ENCODE results near the gene OLFM2.
"Not testable (repeated sequence)": the region's sequence is repeated elsewhere in the genome, so short reads cannot be mapped to it uniquely, and the experiment has no call there.

Gene OLFM2

DNA sequence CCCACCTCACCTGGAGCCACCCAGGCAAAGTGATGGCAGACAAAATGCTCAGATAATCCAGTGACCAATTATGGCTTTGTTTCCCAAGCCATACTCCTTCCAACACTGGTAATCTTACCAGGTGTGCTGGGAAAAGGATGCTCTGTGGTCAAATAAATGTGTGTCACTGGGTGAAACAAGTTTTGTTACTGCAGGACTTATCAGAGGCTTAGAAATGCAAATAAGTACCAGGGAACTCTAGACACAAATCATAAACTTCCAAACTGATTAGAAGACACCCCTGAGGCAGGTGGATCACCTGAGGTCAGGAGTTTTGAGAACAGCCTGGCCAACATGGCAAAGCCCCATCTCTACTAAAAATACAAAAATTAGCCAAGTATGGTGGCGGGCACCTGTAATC lies 74.8 kb downstream of the OLFM2 start:
- DNase-seq (ENCODE audit: low spot score): no peak

DNA sequence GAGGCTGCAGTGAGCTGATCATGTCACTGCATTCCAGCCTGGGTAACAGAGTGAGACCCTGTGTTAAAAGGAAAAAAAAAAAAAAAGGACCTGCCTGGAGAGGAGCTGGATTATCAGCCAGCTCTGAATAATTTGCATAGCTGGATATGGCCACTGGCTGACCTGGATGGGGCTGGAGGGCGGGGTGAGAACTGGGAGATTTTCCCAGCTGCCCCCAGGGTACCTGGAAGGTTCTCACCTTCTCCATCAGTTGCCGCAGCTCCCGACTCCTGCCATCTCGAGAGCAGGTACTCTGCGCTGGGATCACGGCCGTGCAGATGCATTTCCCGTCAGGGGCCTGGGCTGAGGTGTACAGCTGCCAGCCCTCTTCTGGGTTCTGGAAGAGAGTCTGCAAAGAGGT lies 75.9 kb downstream of the OLFM2 start:
- no peak for DNase-seq (ENCODE audit: low spot score)

DNA sequence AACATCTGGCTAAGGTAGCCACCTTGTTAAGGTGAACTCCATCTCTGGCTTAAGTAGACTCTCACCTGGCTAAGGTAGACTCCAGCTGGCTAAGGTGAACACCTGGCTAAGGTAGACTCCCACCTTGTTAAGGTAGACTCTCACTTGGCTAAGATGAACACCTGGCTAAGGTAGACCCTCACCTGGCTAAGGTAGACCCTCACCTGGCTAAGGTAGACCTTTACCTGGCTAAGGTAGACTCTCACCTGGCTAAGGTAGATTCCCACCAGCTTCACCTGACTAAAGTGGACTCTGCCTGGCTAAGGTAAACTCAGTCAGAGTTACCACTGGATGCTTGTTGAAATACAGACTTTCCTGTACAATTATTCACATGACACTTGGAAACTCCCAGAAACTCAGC lies 77.5 kb downstream of the OLFM2 start:
- no peak for DNase-seq (ENCODE audit: low spot score)

DNA sequence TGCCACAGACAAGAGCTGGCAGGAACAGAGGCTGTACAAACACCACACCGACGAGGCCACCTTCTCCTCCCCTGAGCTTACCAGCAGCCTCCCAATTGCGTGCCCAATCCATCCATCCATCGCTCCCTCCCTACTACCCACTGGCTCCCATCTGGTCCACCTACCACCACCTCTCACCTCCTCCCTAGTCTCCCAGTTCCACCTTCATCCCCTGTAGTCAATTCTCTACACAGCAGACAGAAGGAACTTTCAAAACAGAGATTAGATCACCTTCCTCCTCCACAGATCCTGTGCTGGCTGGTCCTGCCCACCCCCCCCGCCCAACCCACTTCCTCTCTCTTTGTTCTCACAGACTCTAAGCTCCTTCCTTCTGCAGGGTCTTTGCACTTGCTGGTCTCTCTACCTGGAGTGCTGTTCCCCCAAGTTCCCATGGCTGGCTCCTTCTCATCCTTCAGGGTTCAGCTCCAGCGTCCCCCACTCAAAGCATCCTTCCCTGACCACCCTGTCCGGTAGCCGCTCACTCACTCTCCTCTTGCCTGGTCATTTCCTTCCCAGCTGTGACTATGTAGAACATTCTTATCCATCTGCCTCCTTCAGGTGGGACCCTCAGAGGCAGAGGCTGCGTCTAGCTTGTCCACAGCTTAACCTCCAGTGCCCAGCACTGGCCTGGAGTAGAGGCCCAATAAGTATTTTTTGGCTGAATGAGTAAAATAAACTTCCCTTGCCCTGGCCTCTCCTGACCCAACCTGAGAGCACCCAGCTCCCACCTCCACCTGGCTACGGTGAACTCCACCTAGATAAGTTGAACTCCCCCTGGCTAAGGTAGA lies 78.2 kb downstream of the OLFM2 start:
- no peak for DNase-seq (ENCODE audit: low spot score)

DNA sequence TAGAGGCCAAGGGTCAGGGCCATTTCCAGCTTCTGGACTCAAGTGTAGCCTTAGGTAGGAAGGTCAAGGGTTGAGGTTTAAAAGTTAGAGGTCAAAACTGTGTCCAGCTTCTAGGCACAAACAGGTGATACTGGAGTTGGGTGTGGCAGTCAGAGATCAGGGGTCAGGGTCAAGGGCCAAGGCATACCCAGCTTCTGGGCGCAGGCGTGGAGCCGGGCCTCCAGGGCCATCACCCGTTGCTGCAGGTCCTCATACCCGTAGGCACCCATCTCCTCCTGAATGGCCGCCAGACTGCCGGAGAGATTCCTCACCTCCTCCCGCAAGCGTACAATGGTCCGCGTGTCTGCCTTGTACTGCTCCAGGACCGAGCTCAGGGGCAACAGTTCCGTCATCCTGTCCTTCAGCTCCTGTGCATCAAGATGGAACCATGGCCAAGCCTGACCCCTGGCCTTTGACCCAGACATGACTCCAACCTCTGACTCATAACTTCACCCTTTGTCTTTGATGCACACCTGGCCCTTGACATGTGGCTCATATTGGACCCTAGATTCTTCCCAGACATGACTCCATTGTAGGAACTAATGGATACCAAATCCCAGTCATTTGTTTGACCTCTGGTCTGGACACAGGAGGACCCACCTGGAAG lies 79.1 kb downstream of the OLFM2 start:
- no peak for DNase-seq (ENCODE audit: low spot score)

DNA sequence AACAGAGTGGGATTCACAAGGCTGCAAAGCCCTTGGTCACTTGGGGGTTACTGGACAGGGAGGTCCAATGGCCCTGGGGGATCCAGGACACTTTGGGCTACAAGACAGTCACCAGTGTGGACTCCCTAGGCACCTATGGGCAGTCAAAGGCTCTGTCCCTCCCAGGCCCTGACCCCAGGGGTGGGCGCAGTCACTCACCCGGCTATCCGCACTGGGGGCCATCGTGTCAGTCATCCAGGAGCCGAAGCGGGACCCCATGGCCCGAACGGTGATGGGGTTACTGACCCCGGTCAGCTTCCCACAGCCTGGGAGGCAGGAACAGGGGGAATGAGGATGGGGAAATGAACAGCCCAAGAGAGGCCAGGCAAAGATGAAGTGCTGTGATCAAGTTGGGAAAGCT lies 79.7 kb downstream of the OLFM2 start:
- DNase-seq (ENCODE audit: low spot score): no peak

DNA sequence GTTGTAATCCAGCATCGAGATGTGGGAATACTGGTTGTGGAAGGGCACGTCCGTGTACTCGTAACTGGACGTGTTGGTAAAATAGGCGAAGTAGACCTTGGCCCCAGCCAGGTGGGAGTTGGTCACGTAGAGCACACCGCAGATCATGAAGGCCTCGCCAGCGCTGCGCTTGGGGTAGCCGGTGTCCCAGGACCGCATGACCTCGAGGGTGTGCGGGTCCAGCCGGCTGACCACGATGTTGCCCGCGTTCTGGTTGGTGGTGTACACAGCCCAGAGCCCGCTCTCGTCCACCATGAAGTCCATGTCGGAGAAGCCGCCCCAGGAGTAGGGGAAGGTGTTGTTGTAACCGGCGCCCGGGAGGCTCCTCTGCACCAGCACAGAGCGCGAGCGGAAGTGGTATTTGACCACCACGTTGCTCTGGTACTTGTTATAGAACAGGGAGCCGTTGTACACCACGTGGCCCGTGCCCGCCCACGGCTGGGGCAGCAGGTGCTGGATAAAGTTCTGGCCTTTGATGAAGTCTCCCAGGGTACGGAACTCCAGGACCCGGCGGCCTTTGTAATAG lies 82.0 kb downstream of the OLFM2 start:
- no peak for DNase-seq (ENCODE audit: low spot score)

DNA sequence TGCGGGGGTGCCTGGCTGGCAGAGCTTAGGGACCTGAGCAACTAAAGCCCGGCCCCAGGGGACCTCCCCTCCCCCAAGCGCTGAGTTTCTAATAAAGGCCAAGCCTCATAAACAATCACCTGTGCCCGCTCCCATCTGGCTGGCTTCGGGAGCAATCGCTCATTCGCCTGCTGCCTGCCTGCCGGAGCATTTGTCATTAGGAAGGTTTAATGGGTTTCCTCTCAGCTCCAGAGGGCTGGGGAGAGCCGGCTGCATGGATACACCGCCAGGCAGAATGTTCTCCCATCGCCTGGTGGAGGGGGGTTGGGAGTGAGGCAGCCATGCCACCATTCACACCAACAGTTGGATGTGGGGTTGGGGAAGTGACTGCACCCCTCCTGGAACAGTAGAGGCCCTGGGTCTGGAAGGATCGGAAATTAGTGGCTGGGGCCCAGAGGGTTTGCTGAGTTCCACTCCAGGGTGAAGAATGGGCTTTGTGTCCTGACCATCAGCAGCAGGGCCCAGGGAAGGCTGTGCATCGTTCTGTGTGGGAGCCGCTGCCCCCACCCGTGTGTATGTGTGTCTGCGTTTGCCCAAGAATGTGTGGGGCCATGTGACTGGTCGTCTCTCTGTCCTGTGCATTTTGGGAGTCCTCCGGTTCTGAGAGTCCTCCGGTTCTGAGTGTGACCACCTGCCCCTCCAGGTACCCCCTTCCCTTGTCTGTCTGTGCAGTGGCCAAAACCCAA lies 85.9 kb downstream of the OLFM2 start:
- no peak for DNase-seq (ENCODE audit: low spot score)

DNA sequence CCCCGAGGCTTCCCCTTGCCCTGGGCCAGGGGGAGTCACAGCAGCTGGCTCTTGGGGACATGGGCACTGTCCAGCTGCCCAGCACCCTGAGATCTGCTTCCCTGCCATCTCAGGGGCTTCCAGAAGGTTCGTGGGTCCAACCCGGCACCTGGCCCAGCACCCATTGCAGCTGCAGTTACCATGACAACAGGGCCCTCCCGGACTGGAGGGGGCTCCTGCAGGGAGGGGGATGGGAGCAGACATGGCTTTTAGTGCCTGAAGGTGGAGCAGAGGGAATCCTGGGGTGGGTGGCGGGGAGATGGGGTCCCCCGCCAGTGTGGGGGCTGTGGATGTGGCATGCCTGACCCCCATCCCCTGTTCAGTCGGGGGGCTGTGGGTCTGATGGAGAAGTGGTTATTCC lies 86.5 kb downstream of the OLFM2 start:
- DNase-seq (ENCODE audit: low spot score): no peak

DNA sequence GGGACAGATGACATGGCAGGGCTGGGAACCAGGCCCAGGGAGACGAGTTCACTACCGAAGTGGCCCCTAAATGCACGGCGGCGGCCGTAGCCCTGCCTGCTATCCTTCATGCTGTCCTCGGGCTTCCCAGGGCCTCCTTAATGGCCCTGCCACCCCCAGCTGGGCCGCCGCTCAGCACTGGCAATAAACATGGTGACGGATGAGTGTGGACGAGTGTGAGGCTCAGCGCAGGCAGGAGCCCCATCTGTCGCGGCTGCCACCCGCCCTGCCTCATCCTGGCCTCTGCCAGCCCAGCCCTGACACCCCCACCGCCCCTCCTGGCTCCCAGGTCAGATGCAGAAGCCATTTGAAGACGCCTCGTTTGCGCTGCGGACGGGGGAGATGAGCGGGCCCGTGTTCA lies 87.6 kb downstream of the OLFM2 start:
- no peak for DNase-seq (ENCODE audit: low spot score)

DNA sequence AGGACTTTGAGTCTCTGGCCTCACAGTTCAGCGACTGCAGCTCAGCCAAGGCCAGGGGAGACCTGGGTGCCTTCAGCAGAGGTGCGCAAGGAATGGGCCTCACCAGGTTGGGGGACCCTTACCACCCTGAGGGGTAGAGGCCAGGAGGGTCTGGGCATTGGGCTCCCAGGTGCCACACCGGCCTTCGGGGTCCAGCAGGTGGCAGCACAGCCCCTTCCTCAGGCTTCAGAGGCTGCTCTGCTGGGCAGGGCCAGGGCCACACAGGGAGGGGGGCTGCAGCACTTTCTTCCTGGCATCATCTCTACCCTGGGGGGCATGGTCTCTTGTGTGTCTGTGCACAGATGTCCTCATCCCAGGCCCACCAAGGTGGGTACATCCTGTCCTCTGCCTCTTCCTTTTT lies 88.3 kb downstream of the OLFM2 start:
- no peak for DNase-seq (ENCODE audit: low spot score)

DNA sequence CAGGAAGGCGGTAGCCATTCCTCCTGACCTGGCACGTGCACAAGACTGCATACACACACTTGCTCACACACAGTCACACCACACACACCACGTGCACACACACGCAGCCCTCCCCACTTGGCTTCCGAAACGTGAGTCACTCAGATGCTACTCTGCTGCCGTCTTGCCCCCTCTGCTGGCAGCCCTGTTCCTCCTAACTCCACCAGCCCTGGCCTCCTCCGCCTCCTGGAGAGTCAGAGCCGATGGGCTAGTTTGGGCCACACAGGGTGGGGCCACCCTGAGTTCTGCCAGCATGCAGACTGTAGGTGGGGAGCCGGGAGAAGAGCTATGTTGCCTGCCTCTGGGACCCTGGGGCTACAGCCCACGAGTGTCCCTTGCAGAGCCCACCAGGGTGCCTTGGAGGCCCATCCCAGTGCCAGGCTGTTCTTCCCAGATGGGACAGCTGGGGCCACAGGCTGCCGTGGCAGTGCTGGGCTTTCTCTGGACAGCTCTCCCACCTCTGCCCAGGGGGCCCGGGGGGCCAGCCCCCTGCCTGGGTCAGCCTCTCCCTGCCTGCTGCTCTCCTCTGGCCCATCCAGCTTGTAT lies 89.1 kb downstream of the OLFM2 start:
- peak; percentile 96 for DNase-seq (ENCODE audit: low spot score)

DNA sequence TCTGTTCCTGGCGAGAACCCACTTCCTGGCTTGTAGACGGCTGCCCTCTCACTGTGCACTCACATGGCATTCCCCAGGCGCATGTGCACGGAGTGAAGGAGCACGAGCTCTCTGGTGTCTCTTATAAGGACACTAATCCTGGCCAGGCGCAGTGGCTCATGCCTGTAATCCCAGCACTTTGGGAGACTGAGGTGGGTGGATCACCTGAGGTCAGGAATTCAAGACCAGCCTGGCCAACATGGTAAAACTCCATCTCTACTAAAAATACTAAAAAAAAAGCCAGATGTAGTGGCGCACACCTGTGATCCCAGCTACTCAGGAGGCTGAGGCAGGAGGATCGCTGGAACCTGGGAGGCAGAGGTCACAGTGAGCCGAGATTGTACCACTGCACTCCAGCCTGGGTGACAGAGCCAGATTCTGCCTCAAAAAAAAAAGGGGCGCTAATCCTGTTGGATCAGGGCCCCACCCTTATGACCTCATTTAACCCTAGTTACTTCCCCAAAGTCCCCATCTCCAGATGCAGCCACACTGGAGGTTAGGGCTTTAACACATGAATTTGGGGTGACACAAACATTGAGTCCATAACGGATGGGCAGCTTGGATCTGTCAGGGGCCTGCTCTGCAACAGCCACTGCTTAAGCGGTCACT lies 92.6 kb downstream of the OLFM2 start:
- DNase-seq (ENCODE audit: low spot score): not testable (repeated sequence)

DNA sequence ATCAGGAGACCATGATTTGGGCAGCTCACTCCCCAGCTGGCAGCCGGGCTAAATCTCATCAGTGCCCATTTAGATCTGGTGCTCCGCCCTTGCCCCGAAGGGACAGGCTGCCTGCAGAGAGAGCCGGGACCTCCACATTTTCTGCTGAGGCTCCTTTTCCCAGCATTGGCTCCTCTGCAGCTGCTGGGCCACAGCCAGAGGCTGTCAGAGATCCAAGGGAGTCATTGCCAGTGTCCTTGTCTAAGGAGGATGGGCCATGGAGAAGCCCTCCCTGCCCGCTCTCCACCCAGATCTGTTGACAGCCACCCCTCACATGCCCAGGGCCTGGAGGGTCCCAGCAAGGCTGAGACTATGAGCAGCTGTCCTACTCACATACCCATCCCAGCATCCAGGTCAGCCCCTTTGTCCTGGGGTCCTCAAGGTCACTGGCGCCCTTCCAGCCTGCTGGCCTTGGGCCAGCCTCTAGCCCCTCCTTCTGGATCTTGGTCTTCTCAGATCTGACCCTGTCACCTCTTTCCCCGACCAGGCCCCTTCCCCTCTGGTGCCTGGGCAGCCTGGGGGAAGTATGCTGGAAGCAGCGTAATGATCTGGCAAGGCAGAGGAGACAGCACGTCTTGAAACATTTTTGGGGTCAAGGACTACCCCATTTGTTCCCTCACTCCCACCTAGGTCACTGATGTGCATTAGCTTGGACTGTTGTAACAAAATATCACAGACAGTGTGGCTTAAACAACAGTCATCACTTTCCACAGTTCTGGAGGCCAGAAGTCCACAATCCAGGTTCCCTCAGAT lies 93.3 kb downstream of the OLFM2 start:
- DNase-seq (ENCODE audit: low spot score): no peak

DNA sequence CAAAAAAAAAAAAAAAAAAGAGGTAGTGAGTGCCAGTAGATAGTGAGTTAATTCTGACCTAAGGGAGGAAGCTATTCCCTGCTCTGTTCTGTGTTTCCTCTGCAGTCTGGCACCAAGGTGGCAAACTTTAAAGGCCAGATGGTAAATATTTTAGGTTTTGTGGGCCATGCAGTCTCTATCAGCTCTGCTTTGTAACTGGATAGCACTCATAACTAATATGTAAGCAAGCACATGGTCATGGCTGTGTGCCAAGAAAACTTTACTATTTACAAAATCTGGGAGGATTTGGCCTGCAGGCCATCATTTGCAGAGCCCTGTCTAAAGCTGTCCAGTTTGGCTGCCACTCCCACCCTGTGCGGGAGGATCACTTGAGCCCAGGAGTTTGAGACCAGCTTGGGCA lies 96.9 kb downstream of the OLFM2 start:
- no peak for DNase-seq (ENCODE audit: low spot score)

DNA sequence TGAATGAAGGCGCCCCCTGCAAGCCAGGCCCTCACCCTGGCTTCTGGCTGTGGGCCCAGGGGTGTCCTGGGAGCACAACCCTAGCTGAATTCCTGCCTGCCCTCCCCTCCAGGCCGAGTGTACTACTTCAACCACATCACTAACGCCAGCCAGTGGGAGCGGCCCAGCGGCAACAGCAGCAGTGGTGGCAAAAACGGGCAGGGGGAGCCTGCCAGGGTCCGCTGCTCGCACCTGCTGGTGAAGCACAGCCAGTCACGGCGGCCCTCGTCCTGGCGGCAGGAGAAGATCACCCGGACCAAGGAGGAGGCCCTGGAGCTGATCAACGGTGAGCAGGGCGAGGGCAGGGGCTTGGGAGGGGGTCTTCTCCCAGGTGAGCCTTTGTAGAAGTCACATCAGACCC lies 98.0 kb downstream of the OLFM2 start:
- DNase-seq (ENCODE audit: low spot score): no peak

DNA sequence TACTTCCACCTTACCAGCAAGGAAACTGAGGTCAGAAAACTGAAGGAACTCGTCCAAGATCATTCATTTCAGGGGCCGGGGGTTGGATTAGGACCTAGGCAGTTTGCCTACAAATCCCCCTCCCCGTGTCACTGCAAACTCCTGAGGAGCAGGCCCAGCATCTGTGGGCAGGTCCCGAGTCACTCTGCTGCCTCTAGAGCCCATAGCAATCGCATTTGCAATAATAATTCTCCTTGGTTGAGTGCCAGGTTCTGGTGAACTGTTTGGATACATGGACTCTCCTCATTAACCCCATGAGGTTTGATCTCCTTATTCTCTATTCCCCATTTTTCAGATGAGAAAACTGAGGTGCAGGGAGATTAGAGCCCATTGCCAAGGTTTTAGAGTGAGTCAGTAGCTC lies 100.3 kb downstream of the OLFM2 start:
- peak; percentile 59 for DNase-seq (ENCODE audit: low spot score)

DNA sequence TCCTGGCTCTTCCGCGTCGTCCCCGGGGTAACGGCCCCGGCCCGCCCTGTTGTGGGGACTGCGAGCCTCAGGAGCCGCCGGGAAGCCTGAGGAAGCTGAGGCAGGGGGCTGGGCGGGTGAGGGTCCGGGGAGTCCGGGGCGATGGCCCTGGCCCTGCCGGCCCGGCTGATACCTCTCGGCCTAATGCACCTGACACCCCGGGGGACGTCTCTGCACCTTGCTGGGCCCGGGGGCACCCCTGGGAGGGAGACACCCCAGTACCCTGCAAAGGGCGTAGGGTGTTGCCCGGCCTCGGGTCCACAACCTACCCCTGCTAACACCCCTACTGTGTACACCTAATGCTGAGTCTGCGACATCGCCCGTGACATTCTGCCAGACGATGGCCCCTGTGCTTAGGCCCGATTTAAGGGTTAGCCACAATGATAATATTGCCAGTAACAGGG lies 100.8 kb downstream of the OLFM2 start:
- no peak for DNase-seq (ENCODE audit: low spot score)

DNA sequence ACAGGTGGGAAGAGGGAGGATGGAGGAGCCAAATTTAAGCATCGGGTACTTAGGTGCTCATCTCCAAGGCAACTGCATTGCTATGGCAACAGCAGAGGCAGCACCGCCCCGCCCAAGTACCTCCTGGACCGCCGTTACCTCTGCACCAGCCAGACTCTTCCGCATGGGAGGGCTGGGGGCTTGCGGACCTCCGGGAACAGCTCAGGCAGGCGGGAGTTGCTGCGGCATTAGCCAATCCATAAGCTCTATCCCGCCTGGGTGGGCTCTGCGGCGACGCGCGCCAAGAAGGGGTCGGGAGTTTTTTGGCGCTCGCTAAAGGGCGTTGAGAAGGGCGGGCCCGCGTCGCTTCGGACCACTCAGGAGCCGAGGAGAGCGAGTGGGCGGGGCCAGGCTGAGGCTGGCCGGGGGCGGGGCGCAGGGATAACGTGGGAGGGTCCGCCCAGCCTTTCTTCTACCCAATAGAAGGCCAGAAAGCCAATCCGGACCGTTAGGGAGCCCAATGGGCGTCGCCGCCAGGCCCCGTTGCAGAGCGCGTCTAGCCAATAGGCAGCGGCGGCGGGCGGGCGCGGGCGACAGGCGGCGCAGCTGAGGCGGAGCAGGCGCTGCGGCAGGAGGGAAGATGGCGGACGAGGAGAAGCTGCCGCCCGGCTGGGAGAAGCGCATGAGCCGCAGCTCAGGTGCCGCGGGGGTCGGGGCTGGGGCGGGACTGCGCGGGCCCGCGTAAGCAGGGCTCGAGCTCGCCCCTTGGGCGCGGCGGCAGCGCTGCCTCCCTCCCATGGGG lies 101.4 kb downstream of the OLFM2 start, which contains the start of gene PIN1:
Gene PIN1 (plus strand): TSS at position 593 of the 781 bp plus-strand sequence. CDS start 27 bp downstream, at position 620.
- DNase-seq (ENCODE audit: low spot score): peak; percentile 99

DNA sequence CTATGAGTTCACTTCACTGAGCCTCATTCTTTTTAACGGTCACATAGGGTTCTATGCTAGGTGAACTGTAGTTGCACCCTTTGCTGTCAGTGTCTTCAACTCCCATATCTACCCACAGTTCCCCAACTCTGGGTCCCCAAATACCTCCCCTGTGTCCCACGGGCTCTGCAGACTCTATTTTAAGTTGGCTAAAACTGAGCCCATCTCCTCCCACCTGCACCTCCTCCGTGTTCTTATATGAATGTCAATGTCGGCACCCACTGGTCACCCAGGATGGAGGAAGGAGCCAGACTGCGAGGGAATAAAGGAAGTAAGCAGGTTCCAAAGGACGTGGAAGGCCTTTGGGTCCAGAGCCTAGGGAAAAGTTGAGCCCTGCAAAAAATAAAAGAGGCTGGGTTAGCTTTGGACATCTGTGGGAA lies 102.0 kb downstream of the OLFM2 start:
- no peak for DNase-seq (ENCODE audit: low spot score)
